SK-N-SH (cell line): Measurements from ENCODE around the gene NPDC1. TPM values are rescaled to one million over a fixed set of nuclear protein-coding genes. Genes with fewer than 3 reads are reported as not detected.
A peak's percentile ranks its signal among the peaks of the same experiment; 100 is the strongest.

ENCODE experiments used
- CTCF ChIA-PET: fragments of 300-600, 350-600 bp; formaldehyde crosslinking; extraction: SDS; loops from one replicate; lab custom pipeline; 2021; lab: Yijun Ruan, JAX
- POLR2A ChIA-PET: fragments of 350-600 bp; sonication (Branson Sonifier 250); formaldehyde crosslinking; extraction: SDS; loops from one replicate; lab custom pipeline; 2020; ENCODE audit warnings: antibody characterized with exemption, inconsistent platforms; lab: Yijun Ruan, JAX
- DNase-seq: peaks from one replicate; pipeline ENCODE4 v3.0.0; 2012
- H2AFZ ChIP-seq: fragments of 200-600 bp; sonication (generic); 2 replicates; pipeline ENCODE4 v1.8.1; 2016; ENCODE audit warnings: antibody characterized with exemption, mild to moderate bottlenecking, low read depth
- H3F3A ChIP-seq: fragments of 200-600 bp; sonication (generic); replicated peaks from 2 replicates; pipeline ENCODE3; 2016; ENCODE audit warnings: antibody characterized with exemption, mild to moderate bottlenecking; ENCODE audit not compliant: insufficient read depth
- H3K27ac ChIP-seq, 2 experiments: fragments of 200-500 bp in 1 of 2; fragments of 200-600 bp in 1 of 2; sonication (Bioruptor generic) in 1 of 2; sonication (generic), shearing (Covaris generic) in 1 of 2; 2 replicates each; pipeline versions ENCODE4 v1.5.1 to v1.6.1; 2014 to 2016; ENCODE audit warnings: low read depth in 2 of 2, inconsistent platforms in 1 of 2, low read length in 1 of 2, mild to moderate bottlenecking in 1 of 2, mixed read lengths in 1 of 2
- H3K27me3 ChIP-seq: fragments of 200-600 bp; sonication (generic), shearing (Covaris generic); 2 replicates; pipeline ENCODE4 v1.6.1; 2016; ENCODE audit warnings: mixed run types; ENCODE audit not compliant: insufficient read depth
- H3K36me3 ChIP-seq, 2 experiments: fragments of 200-500 bp in 1 of 2; fragments of 200-600 bp in 1 of 2; sonication (Bioruptor generic) in 1 of 2; sonication (generic) in 1 of 2; replicated peaks in 1 of 2; 2 replicates each; pipeline versions ENCODE3 to v1.5.1; 2014 to 2016; ENCODE audit warnings: low read length in 1 of 2, mild to moderate bottlenecking in 1 of 2; ENCODE audit not compliant: insufficient read depth in 2 of 2, control insufficient read depth in 1 of 2
- H3K4me1 ChIP-seq, 2 experiments: fragments of 200-500 bp in 1 of 2; fragments of 200-600 bp in 1 of 2; sonication (Bioruptor generic) in 1 of 2; sonication (generic), shearing (Covaris generic) in 1 of 2; 2 replicates each; pipeline versions ENCODE4 v1.5.1 to v1.6.1; 2014 to 2016; ENCODE audit warnings: low read depth in 1 of 2, low read length in 1 of 2, mixed run types in 1 of 2; ENCODE audit not compliant: insufficient read depth in 2 of 2, control insufficient read depth in 1 of 2
- H3K4me2 ChIP-seq: fragments of 200-600 bp; sonication (generic), shearing (Covaris generic); 2 replicates; pipeline ENCODE4 v1.6.1; 2017; ENCODE audit warnings: mixed run types
- H3K4me3 ChIP-seq, 2 experiments: fragments of 200-500 bp in 1 of 2; fragments of 200-600 bp in 1 of 2; sonication (Bioruptor generic) in 1 of 2; sonication (generic), shearing (Covaris generic) in 1 of 2; 2 replicates each; pipeline versions ENCODE4 v1.5.1 to v1.8.1; 2014 to 2016; ENCODE audit warnings: low read depth in 2 of 2, inconsistent platforms in 1 of 2, low read length in 1 of 2, mild to moderate bottlenecking in 1 of 2, mixed read lengths in 1 of 2, moderate library complexity in 1 of 2
- H3K79me2 ChIP-seq: fragments of 200-600 bp; sonication (generic); 2 replicates; pipeline ENCODE4 v1.8.1; 2017; ENCODE audit warnings: mild to moderate bottlenecking; ENCODE audit not compliant: insufficient read depth
- H3K9ac ChIP-seq: fragments of 200-600 bp; sonication (generic); 2 replicates; pipeline ENCODE4 v1.6.1; 2017; ENCODE audit warnings: mixed run types
- H3K9me2 ChIP-seq: fragments of 200-600 bp; sonication (generic); 2 replicates; pipeline ENCODE4 v1.6.1; 2017; ENCODE audit warnings: mixed run types
- H3K9me3 ChIP-seq: fragments of 200-600 bp; sonication (generic); 2 replicates; pipeline ENCODE4 v1.6.1; 2017; ENCODE audit warnings: mixed run types, mild to moderate bottlenecking, moderate library complexity
- H4K20me1 ChIP-seq: fragments of 200-600 bp; sonication (generic); 2 replicates; pipeline ENCODE4 v1.6.1; 2017; ENCODE audit warnings: mild to moderate bottlenecking, mixed run types; ENCODE audit not compliant: insufficient read depth
- ELF1 ChIP-seq: IDR thresholded peaks from 2 replicates; pipeline ENCODE4 v1.4.0; 2012
- EP300 ChIP-seq, 2 experiments: IDR thresholded peaks; 2 replicates each; pipeline versions ENCODE4 v1.4.0 to v1.6.1; 2012; ENCODE audit warnings: borderline replicate concordance in 1 of 2, low read depth in 1 of 2, low read length in 1 of 2
- EZH2phosphoT487 ChIP-seq: fragments of 200-600 bp; sonication (generic); IDR thresholded peaks from 2 replicates; pipeline ENCODE4 v1.6.1; 2017; ENCODE audit warnings: low read depth, mixed run types, mild to moderate bottlenecking, antibody characterized with exemption, moderate library complexity, borderline replicate concordance
- FOSL2 ChIP-seq: IDR thresholded peaks from 2 replicates; pipeline ENCODE4 v1.4.0; 2012; ENCODE audit warnings: low read depth, mild to moderate bottlenecking, moderate library complexity, borderline replicate concordance
- FOXJ3 ChIP-seq: sonication (generic); formaldehyde crosslinking; IDR thresholded peaks from 2 replicates; pipeline ENCODE4 v1.5.1; 2020; ENCODE audit warnings: mild to moderate bottlenecking, missing genetic modification reagents
- GABPA ChIP-seq: IDR thresholded peaks from 2 replicates; pipeline ENCODE4 v1.4.0; 2012; ENCODE audit warnings: low read depth, mild to moderate bottlenecking
- JUND ChIP-seq: IDR thresholded peaks from 2 replicates; pipeline ENCODE4 v1.4.0; 2012
- MAX ChIP-seq: IDR thresholded peaks from 2 replicates; pipeline ENCODE4 v1.4.0; 2012; ENCODE audit warnings: low read depth
- MEF2A ChIP-seq: IDR thresholded peaks from 2 replicates; pipeline ENCODE4 v1.4.0; 2012; ENCODE audit warnings: low read depth, borderline replicate concordance
- MXI1 ChIP-seq: IDR thresholded peaks from 2 replicates; pipeline ENCODE4 v1.6.1; 2012; ENCODE audit warnings: mild to moderate bottlenecking, low read depth, low read length, improper control_type of control experiment
- NFIC ChIP-seq: IDR thresholded peaks from 2 replicates; pipeline ENCODE4 v1.4.0; 2012; ENCODE audit warnings: borderline replicate concordance
- NRF1 ChIP-seq: IDR thresholded peaks from 2 replicates; pipeline ENCODE4 v1.6.1; 2012; ENCODE audit warnings: low read depth, mild to moderate bottlenecking, low read length
- POLR2AphosphoS5 ChIP-seq: IDR thresholded peaks from 2 replicates; pipeline ENCODE4 v1.6.1; 2012; ENCODE audit warnings: low read depth, low read length
- REST ChIP-seq: IDR thresholded peaks from 2 replicates; pipeline ENCODE4 v1.6.1; 2012; ENCODE audit warnings: mild to moderate bottlenecking, low read depth, low read length, moderate library complexity
- RFX5 ChIP-seq: IDR thresholded peaks from 2 replicates; pipeline ENCODE4 v1.6.1; 2012; ENCODE audit warnings: mild to moderate bottlenecking, improper control_type of control experiment, low read length
- RXRA ChIP-seq: IDR thresholded peaks from 2 replicates; pipeline ENCODE4 v1.4.0; 2012; ENCODE audit warnings: low read depth, mild to moderate bottlenecking, borderline replicate concordance
- SIN3A ChIP-seq: IDR thresholded peaks from 2 replicates; pipeline ENCODE4 v1.6.1; 2012; ENCODE audit warnings: low read depth, mild to moderate bottlenecking, low read length, moderate library complexity, borderline replicate concordance
- SMC3 ChIP-seq: IDR thresholded peaks from 2 replicates; pipeline ENCODE4 v1.6.1; 2012; ENCODE audit warnings: low read depth, low read length, improper control_type of control experiment
- USF2 ChIP-seq: fragments of 150-350 bp; IDR thresholded peaks from 2 replicates; pipeline ENCODE4 v1.6.1; 2017; ENCODE audit warnings: antibody characterized with exemption, low read length, low read depth, borderline replicate concordance
- YY1 ChIP-seq: IDR thresholded peaks from 2 replicates; pipeline ENCODE4 v1.4.0; 2012; ENCODE audit warnings: low read depth, mild to moderate bottlenecking
- WGBS: methylation state at CpG from one replicate; pipeline ENCODE4 v1.1.6; 2017; ENCODE audit warnings: low lambda C conversion rate; 5-methylcytosine and 5-hydroxymethylcytosine counted together
- polyA plus RNA-seq, 3 experiments: library from polyadenylated mRNA; depleted of rRNA; stranded (reverse); fragments of >200 nt; gene quantifications; 2 replicates each; pipeline ENCODE4 v1.2.3, GENCODE V29; 2012
- TF ChIP-seq, protein P1 (sequence below): IDR thresholded peaks from 2 replicates; pipeline ENCODE4; 2012
- TF ChIP-seq, protein P2 (sequence below): fragments of 150-350 bp; IDR thresholded peaks from 2 replicates; pipeline ENCODE4 v1.6.1; 2016; ENCODE audit warnings: mild to moderate bottlenecking, low read depth, low read length
- TF ChIP-seq, protein P3 (sequence below): IDR thresholded peaks from 2 replicates; pipeline ENCODE4 v1.4.0; 2012; ENCODE audit warnings: low read depth, borderline replicate concordance

The NPDC1 gene
- polyA plus RNA-seq, 1 of the 3 experiments (the other 2 are of a cell fraction) = 48.1 TPM

- TF ChIP-seq MXI1 (no peak), RXRA (no peak), NFIC (no peak), YY1 (no peak), REST (no peak), POLR2AphosphoS5 (no peak)
- TF ChIP-seq, all 33 proteins: peak for 0
These were observed 18.8 kb upstream of the NPDC1 start (continued) for GRCh38 chr9:137064880-137065164.

DNA sequence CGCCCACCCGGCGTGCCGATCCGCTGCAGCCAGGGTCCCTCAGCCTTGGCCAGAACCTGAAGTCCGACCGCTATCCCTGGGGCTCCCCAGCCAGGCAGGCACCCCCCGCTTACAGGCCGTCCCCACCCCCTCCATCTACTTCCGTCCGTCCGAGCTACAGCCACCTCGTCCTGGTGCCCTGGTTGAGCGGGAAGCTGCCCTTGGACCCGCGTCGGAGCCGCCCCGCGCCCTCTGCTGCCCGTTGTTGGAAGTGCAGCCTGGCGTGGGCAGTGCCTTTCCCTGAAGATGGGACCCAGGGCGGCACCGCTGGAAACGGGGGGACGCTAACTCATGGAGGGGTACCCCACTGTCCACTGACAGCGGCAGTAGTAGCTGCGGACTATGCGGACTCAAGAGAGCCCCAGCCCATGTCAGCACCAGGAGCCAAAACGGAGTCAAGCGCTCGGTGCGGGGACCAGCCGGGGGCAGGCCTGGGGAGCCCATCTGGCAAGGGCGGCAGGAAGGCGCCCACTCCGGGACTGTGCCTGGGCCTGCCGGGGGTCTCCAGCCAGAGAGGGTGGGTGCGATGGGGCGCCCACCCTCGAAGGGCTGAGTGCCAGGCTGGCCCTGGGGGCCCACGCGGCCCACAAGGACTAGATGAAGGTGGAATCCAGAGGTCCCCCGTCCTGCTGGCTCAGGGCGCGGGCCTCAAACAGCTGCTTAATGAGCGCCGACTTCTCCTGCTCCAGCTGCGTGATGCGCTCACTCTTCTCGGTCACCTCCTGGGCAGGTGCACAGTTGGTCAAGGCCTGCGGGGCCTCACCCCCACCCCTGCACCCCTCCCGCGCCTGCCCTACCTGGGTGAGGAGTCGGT lies 18.3 kb upstream of the NPDC1 start:
- peak; percentile 89 for DNase-seq
- ChIA-PET POLR2A (interaction anchor here (1.2 kb wide), 1 partner anchor 9 kb away, joined by 7 read pairs; no protein-coding TSS in a partner anchor), CTCF (interaction anchor here (0.6 to 16.8 kb wide), 26 partner anchors 8 to 295 kb away, joined by 3 to 803 read pairs (median 4); partner anchors contain the start of genes ABCA2, AJM1, CLIC3 and CYSRT1)
- 0 out of 2 replicates have a peak, but pooled peaks cover 3% of the 10 kb centered on the region for H3K79me2 ChIP-seq
- H3K36me3 ChIP-seq = no peaks in the 10 kb centered on the region
- H3K27ac ChIP-seq = peak overlapping the region in 1 of 2 experiments; percentile 11; a peak in 1 of 4 replicates
- H3F3A ChIP-seq = peaks cover 5% of the 10 kb centered on the region
- peaks cover 12% of the 10 kb centered on the region; the same call in 1 of the 2 replicates for H4K20me1 ChIP-seq
- no peaks in the 10 kb centered on the region for H3K9me2 ChIP-seq
- H3K9me3 ChIP-seq = no peaks in the 10 kb centered on the region
- no peak overlapping the region for H3K4me2 ChIP-seq
- H3K9ac ChIP-seq = no peak overlapping the region
- WGBS = 59% methylated on average over 15 of the region's 55 CpGs
- peaks cover 0 to 18% of the 10 kb centered on the region in 2 experiments; a peak in 1 of 4 replicates for H3K4me1 ChIP-seq
- H2AFZ ChIP-seq = no peak overlapping the region
- no peaks in the 10 kb centered on the region for H3K27me3 ChIP-seq
- H3K4me3 ChIP-seq = no peak overlapping the region; a peak in 1 of 4 replicates
- TF ChIP-seq EZH2phosphoT487 (no peak), NRF1 (no peak), RFX5 (no peak), ELF1 (no peak), MAX (no peak), RXRA (no peak), USF2 (no peak), SIN3A (no peak), JUND (no peak), POLR2AphosphoS5 (no peak), EP300 (IDR thresholded peaks at IDR 0.05; ENCODE audit: borderline replicate concordance in 1 of 2, low read depth in 1 of 2, low read length in 1 of 2) (no peak), FOXJ3 (no peak), SMC3 (peak; percentile 91), MEF2A (no peak), GABPA (no peak), FOSL2 (no peak), MXI1 (no peak)
- TF ChIP-seq, protein P1, sequence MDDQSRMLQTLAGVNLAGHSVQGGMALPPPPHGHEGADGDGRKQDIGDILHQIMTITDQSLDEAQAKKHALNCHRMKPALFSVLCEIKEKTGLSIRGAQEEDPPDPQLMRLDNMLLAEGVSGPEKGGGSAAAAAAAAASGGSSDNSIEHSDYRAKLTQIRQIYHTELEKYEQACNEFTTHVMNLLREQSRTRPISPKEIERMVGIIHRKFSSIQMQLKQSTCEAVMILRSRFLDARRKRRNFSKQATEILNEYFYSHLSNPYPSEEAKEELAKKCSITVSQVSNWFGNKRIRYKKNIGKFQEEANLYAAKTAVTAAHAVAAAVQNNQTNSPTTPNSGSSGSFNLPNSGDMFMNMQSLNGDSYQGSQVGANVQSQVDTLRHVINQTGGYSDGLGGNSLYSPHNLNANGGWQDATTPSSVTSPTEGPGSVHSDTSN = no peak
- TF ChIP-seq, protein P2, sequence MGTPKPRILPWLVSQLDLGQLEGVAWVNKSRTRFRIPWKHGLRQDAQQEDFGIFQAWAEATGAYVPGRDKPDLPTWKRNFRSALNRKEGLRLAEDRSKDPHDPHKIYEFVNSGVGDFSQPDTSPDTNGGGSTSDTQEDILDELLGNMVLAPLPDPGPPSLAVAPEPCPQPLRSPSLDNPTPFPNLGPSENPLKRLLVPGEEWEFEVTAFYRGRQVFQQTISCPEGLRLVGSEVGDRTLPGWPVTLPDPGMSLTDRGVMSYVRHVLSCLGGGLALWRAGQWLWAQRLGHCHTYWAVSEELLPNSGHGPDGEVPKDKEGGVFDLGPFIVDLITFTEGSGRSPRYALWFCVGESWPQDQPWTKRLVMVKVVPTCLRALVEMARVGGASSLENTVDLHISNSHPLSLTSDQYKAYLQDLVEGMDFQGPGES = no peak
- TF ChIP-seq, protein P3, sequence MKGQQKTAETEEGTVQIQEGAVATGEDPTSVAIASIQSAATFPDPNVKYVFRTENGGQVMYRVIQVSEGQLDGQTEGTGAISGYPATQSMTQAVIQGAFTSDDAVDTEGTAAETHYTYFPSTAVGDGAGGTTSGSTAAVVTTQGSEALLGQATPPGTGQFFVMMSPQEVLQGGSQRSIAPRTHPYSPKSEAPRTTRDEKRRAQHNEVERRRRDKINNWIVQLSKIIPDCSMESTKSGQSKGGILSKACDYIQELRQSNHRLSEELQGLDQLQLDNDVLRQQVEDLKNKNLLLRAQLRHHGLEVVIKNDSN = no peak
